ENCODE data around the gene CLDN6. TPM values are rescaled to one million over a fixed set of nuclear protein-coding genes. Genes with fewer than 3 reads are reported as not detected.
A peak's percentile ranks its signal among the peaks of the same experiment; 100 is the strongest.

Gene CLDN6
- total RNA-seq, 1 experiment from 2014 or later: 0.21 TPM

GRCh38 chr16:3058139-3059030 lies 40.4 kb upstream of the CLDN6 start:
- intact Hi-C loops (cut with micrococcal nuclease; ENCODE audit: unreplicated experiment): loop anchor here (10.0 kb wide), 1 partner anchor 96 kb away; no protein-coding TSS in a partner anchor

DNA sequence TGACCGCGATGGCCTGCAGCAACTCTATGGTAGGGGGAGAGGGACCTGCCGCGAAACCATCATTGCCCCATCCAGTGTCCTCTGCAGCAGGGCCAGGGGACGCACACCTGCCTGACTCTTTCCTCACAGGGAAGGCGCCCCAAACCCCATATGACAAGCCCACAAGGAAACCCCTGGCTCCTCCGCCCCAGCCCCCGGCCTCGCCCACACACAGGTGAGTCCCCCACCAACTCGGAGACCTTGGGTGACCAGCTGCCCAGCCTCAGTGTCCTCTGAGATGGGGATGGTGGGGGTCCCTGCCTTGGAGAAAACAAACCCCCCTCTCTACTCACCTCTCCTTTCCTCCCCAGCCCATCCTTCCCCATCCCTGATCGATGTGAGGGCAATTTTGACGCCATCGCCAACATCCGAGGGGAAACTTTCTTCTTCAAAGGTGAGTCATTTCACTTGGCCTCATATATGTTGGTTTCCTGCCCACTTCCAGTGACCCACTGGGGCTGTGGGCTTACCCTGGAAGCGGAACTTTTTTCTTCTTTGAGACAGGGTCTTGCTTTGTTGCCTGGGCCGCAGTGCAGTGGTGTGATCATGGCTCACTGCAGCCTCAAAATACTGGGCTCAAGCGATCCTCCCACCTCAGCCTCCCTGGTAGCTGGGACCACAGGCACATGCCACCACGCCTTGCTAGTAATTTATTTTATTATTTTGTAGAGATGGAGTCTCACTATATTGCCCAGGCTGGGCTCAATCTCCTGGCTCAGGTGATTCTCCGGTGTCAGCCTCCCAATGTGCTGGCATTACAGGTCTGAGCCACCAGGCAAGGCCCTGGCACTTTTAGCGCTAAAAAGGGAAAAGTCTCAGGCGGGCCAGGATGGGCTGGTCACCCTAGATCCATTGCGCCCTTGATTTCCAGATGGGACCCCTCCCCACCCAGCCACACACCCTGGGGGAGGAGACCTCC lies 39.5 kb upstream of the CLDN6 start:
- DNase-seq (ENCODE audit: low spot score): no peak
- H3K27ac ChIP-seq (ENCODE audit: low read depth, low read length, poor library complexity, severe bottlenecking): no peak overlapping the region
- no peak for TF ChIP-seq EZH2 (IDR thresholded peaks at IDR 0.05; ENCODE audit: borderline replicate concordance, low read depth, low read length, poor library complexity, severe bottlenecking)
- TF ChIP-seq, protein P1, sequence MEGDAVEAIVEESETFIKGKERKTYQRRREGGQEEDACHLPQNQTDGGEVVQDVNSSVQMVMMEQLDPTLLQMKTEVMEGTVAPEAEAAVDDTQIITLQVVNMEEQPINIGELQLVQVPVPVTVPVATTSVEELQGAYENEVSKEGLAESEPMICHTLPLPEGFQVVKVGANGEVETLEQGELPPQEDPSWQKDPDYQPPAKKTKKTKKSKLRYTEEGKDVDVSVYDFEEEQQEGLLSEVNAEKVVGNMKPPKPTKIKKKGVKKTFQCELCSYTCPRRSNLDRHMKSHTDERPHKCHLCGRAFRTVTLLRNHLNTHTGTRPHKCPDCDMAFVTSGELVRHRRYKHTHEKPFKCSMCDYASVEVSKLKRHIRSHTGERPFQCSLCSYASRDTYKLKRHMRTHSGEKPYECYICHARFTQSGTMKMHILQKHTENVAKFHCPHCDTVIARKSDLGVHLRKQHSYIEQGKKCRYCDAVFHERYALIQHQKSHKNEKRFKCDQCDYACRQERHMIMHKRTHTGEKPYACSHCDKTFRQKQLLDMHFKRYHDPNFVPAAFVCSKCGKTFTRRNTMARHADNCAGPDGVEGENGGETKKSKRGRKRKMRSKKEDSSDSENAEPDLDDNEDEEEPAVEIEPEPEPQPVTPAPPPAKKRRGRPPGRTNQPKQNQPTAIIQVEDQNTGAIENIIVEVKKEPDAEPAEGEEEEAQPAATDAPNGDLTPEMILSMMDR (conservative IDR thresholded peaks at IDR 0.05; ENCODE audit: low read depth, low read length): no peak
- no TSS peak for BruUV-seq (replicated peaks)
- no peaks in the 10 kb centered on the region for H3K27me3 ChIP-seq (replicated peaks; ENCODE audit: insufficient read depth, low read depth, low read length, poor library complexity)
- H3K4me3 ChIP-seq (ENCODE audit: low read depth, low read length, poor library complexity, severe bottlenecking): no peak overlapping the region
- intact Hi-C loops (cut with micrococcal nuclease; ENCODE audit: unreplicated experiment): loop anchor here (10.0 kb wide), 1 partner anchor 97 kb away; no protein-coding TSS in a partner anchor
- CTCF ChIA-PET: no interaction called here
- no peaks in the 10 kb centered on the region for H3K9me3 ChIP-seq (ENCODE audit: low read depth, low read length, poor library complexity, severe bottlenecking)
- no peaks in the 10 kb centered on the region for H3K36me3 ChIP-seq (ENCODE audit: insufficient read depth, low read length, poor library complexity, severe bottlenecking)
- H3K4me1 ChIP-seq (ENCODE audit: insufficient read depth, low read length, poor library complexity, severe bottlenecking): peaks cover 5% of the 10 kb centered on the region
- POLR2A ChIA-PET (ENCODE audit: low non-redundant PET): no interaction called here

More at GRCh38 chr16:3058139-3059030, 40.4 kb upstream of the CLDN6 start:
- peaks cover 5% of the 10 kb centered on the region for H3K4me1 ChIP-seq (ENCODE audit: insufficient read depth, low read length, poor library complexity, severe bottlenecking)
- no peaks in the 10 kb centered on the region for H3K27me3 ChIP-seq (replicated peaks; ENCODE audit: insufficient read depth, low read depth, low read length, poor library complexity)
- peak overlapping the region; percentile 93 for H3K4me3 ChIP-seq (ENCODE audit: low read depth, low read length, poor library complexity, severe bottlenecking)
- peak; percentile 37 for DNase-seq (ENCODE audit: low spot score)
- BruUV-seq (replicated peaks): no TSS peak
- ChIA-PET POLR2A (ENCODE audit: low non-redundant PET) (no interaction called here), CTCF (interaction anchor here (0.6 to 1.0 kb wide), 6 partner anchors 11 to 93 kb away, joined by 3 to 12 read pairs (median 6); partner anchors contain the start of genes HCFC1R1 and THOC6)
- H3K9me3 ChIP-seq (ENCODE audit: low read depth, low read length, poor library complexity, severe bottlenecking): no peaks in the 10 kb centered on the region
- TF ChIP-seq, protein P1 (conservative IDR thresholded peaks at IDR 0.05; ENCODE audit: low read depth, low read length): no peak
- TF ChIP-seq EZH2 (IDR thresholded peaks at IDR 0.05; ENCODE audit: borderline replicate concordance, low read depth, low read length, poor library complexity, severe bottlenecking): no peak
- H3K27ac ChIP-seq (ENCODE audit: low read depth, low read length, poor library complexity, severe bottlenecking): peak overlapping the region; percentile 88
- no peaks in the 10 kb centered on the region for H3K36me3 ChIP-seq (ENCODE audit: insufficient read depth, low read length, poor library complexity, severe bottlenecking)
